ENCODE measurements around the gene TPSD1.

Gene TPSD1

GRCh38 chr16:1213796-1214372, 42.0 kb upstream of the TPSD1 start:
- H3K27ac ChIP-seq (ENCODE audit: low read depth, low read length): no peak overlapping the region
- H3K9ac ChIP-seq (ENCODE audit: low read depth in 1 of 2, low read length in 2 of 2): no peak overlapping the region
- no peaks in the 10 kb centered on the region for H3K9me3 ChIP-seq (ENCODE audit: control insufficient read depth in 1 of 2, low read length in 2 of 2)
- no peaks in the 10 kb centered on the region for H3K36me3 ChIP-seq (ENCODE audit: control insufficient read depth in 1 of 2, insufficient read depth in 2 of 2, low read length in 2 of 2)
- no peak overlapping the region for H3K4me3 ChIP-seq (ENCODE audit: low read depth in 1 of 2, low read length in 2 of 2)
- no peaks in the 10 kb centered on the region for H3K4me1 ChIP-seq (ENCODE audit: control insufficient read depth in 1 of 2, insufficient read depth in 2 of 2, low read length in 2 of 2)
- no peaks in the 10 kb centered on the region for H3K27me3 ChIP-seq (ENCODE audit: control insufficient read depth in 1 of 2, insufficient read depth in 2 of 2, low read length in 2 of 2)

GRCh38 chr16:1214719-1215118, 41.1 kb upstream of the TPSD1 start:
- H3K27me3 ChIP-seq (ENCODE audit: control insufficient read depth in 1 of 2, insufficient read depth in 2 of 2, low read length in 2 of 2): no peaks in the 10 kb centered on the region
- no peak overlapping the region for H3K9ac ChIP-seq (ENCODE audit: low read depth in 1 of 2, low read length in 2 of 2)
- no peak overlapping the region for H3K27ac ChIP-seq (ENCODE audit: low read depth, low read length)
- no peaks in the 10 kb centered on the region for H3K36me3 ChIP-seq (ENCODE audit: control insufficient read depth in 1 of 2, insufficient read depth in 2 of 2, low read length in 2 of 2)
- no peaks in the 10 kb centered on the region for H3K9me3 ChIP-seq (ENCODE audit: control insufficient read depth in 1 of 2, low read length in 2 of 2)
- no peak overlapping the region for H3K4me3 ChIP-seq (ENCODE audit: low read depth in 1 of 2, low read length in 2 of 2)
- H3K4me1 ChIP-seq (ENCODE audit: control insufficient read depth in 1 of 2, insufficient read depth in 2 of 2, low read length in 2 of 2): no peaks in the 10 kb centered on the region

GRCh38 chr16:1215574-1216295, 40.1 kb upstream of the TPSD1 start:
- no peak overlapping the region for H3K27ac ChIP-seq (ENCODE audit: low read depth, low read length)
- no peak overlapping the region for H3K4me3 ChIP-seq (ENCODE audit: low read depth in 1 of 2, low read length in 2 of 2)
- H3K36me3 ChIP-seq (ENCODE audit: control insufficient read depth in 1 of 2, insufficient read depth in 2 of 2, low read length in 2 of 2): no peaks in the 10 kb centered on the region
- no peaks in the 10 kb centered on the region for H3K4me1 ChIP-seq (ENCODE audit: control insufficient read depth in 1 of 2, insufficient read depth in 2 of 2, low read length in 2 of 2)
- H3K9me3 ChIP-seq (ENCODE audit: control insufficient read depth in 1 of 2, low read length in 2 of 2): no peaks in the 10 kb centered on the region
- H3K27me3 ChIP-seq (ENCODE audit: control insufficient read depth in 1 of 2, insufficient read depth in 2 of 2, low read length in 2 of 2): no peaks in the 10 kb centered on the region
- H3K9ac ChIP-seq (ENCODE audit: low read depth in 1 of 2, low read length in 2 of 2): no peak overlapping the region

- Histone ChIP-seq H3K36me3 (ENCODE audit: control insufficient read depth in 1 of 2, insufficient read depth in 2 of 2, low read length in 2 of 2) (no peaks in the 10 kb centered on the region), H3K4me3 (ENCODE audit: low read depth in 1 of 2, low read length in 2 of 2) (no peak overlapping the region), H3K4me1 (ENCODE audit: control insufficient read depth in 1 of 2, insufficient read depth in 2 of 2, low read length in 2 of 2) (no peaks in the 10 kb centered on the region), H3K9me3 (ENCODE audit: control insufficient read depth in 1 of 2, low read length in 2 of 2) (no peaks in the 10 kb centered on the region), H3K9ac (ENCODE audit: low read depth in 1 of 2, low read length in 2 of 2) (no peak overlapping the region), H3K27me3 (ENCODE audit: control insufficient read depth in 1 of 2, insufficient read depth in 2 of 2, low read length in 2 of 2) (no peaks in the 10 kb centered on the region), H3K27ac (ENCODE audit: low read depth, low read length) (no peak overlapping the region)
Observed at GRCh38 chr16:1216296-1216619, 39.6 kb upstream of the TPSD1 start.

- Histone ChIP-seq H3K27ac (ENCODE audit: low read depth, low read length) (no peak overlapping the region), H3K27me3 (ENCODE audit: control insufficient read depth in 1 of 2, insufficient read depth in 2 of 2, low read length in 2 of 2) (no peaks in the 10 kb centered on the region), H3K4me1 (ENCODE audit: control insufficient read depth in 1 of 2, insufficient read depth in 2 of 2, low read length in 2 of 2) (no peaks in the 10 kb centered on the region), H3K9me3 (ENCODE audit: control insufficient read depth in 1 of 2, low read length in 2 of 2) (no peaks in the 10 kb centered on the region), H3K36me3 (ENCODE audit: control insufficient read depth in 1 of 2, insufficient read depth in 2 of 2, low read length in 2 of 2) (no peaks in the 10 kb centered on the region), H3K9ac (ENCODE audit: low read depth in 1 of 2, low read length in 2 of 2) (no peak overlapping the region), H3K4me3 (ENCODE audit: low read depth in 1 of 2, low read length in 2 of 2) (no peak overlapping the region)
Observed at GRCh38 chr16:1216681-1217400, 39.0 kb upstream of the TPSD1 start.

GRCh38 chr16:1217526-1217925, 38.3 kb upstream of the TPSD1 start:
- H3K27me3 ChIP-seq (ENCODE audit: control insufficient read depth in 1 of 2, insufficient read depth in 2 of 2, low read length in 2 of 2): no peaks in the 10 kb centered on the region
- H3K4me1 ChIP-seq (ENCODE audit: control insufficient read depth in 1 of 2, insufficient read depth in 2 of 2, low read length in 2 of 2): no peaks in the 10 kb centered on the region
- H3K4me3 ChIP-seq (ENCODE audit: low read depth in 1 of 2, low read length in 2 of 2): no peak overlapping the region
- no peak overlapping the region for H3K27ac ChIP-seq (ENCODE audit: low read depth, low read length)
- no peak overlapping the region for H3K9ac ChIP-seq (ENCODE audit: low read depth in 1 of 2, low read length in 2 of 2)
- no peaks in the 10 kb centered on the region for H3K9me3 ChIP-seq (ENCODE audit: control insufficient read depth in 1 of 2, low read length in 2 of 2)
- H3K36me3 ChIP-seq (ENCODE audit: control insufficient read depth in 1 of 2, insufficient read depth in 2 of 2, low read length in 2 of 2): no peaks in the 10 kb centered on the region

DNA sequence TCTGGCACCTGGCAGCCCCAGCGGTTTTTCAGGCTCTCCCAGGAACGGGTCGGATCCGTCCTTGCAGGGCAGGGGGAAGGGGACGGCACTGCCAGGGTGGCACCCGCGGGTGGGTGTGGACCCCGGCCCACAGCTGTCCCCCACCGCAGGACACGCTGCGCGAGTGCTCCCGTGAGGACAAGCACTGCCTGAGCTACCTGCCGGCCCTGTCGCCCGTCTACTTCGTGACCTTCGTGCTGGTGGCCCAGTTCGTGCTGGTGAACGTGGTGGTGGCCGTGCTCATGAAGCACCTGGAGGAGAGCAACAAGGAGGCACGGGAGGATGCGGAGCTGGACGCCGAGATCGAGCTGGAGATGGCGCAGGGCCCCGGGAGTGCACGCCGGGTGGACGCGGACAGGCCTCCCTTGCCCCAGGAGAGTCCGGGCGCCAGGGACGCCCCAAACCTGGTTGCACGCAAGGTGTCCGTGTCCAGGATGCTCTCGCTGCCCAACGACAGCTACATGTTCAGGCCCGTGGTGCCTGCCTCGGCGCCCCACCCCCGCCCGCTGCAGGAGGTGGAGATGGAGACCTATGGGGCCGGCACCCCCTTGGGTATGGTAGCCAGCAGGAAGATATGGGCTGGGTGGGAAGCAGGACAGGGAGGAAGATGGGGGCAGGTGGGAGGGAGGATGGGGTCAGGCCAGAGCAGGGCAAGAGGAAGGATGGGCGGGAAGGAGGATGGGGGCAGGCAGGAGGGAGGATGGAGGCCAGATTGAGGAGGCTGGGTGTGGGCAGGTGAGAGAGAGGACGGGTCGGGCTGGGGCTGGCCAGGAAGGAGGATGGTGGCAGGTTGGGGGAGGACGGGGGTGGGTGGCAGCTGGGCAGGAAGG, 37.6 kb upstream of the TPSD1 start:
- Histone ChIP-seq H3K4me1 (ENCODE audit: control insufficient read depth in 1 of 2, insufficient read depth in 2 of 2, low read length in 2 of 2) (no peaks in the 10 kb centered on the region), H3K9ac (ENCODE audit: low read depth in 1 of 2, low read length in 2 of 2) (no peak overlapping the region), H3K4me3 (ENCODE audit: low read depth in 1 of 2, low read length in 2 of 2) (no peak overlapping the region), H3K27ac (ENCODE audit: low read depth, low read length) (no peak overlapping the region), H3K27me3 (ENCODE audit: control insufficient read depth in 1 of 2, insufficient read depth in 2 of 2, low read length in 2 of 2) (no peaks in the 10 kb centered on the region), H3K36me3 (ENCODE audit: control insufficient read depth in 1 of 2, insufficient read depth in 2 of 2, low read length in 2 of 2) (no peaks in the 10 kb centered on the region), H3K9me3 (ENCODE audit: control insufficient read depth in 1 of 2, low read length in 2 of 2) (no peaks in the 10 kb centered on the region)

GRCh38 chr16:1218930-1219611, 36.8 kb upstream of the TPSD1 start:
- no peaks in the 10 kb centered on the region for H3K36me3 ChIP-seq (ENCODE audit: control insufficient read depth in 1 of 2, insufficient read depth in 2 of 2, low read length in 2 of 2)
- no peaks in the 10 kb centered on the region for H3K27me3 ChIP-seq (ENCODE audit: control insufficient read depth in 1 of 2, insufficient read depth in 2 of 2, low read length in 2 of 2)
- no peak overlapping the region for H3K9ac ChIP-seq (ENCODE audit: low read depth in 1 of 2, low read length in 2 of 2)
- H3K4me1 ChIP-seq (ENCODE audit: control insufficient read depth in 1 of 2, insufficient read depth in 2 of 2, low read length in 2 of 2): no peaks in the 10 kb centered on the region
- H3K27ac ChIP-seq (ENCODE audit: low read depth, low read length): no peak overlapping the region
- H3K4me3 ChIP-seq (ENCODE audit: low read depth in 1 of 2, low read length in 2 of 2): no peak overlapping the region
- H3K9me3 ChIP-seq (ENCODE audit: control insufficient read depth in 1 of 2, low read length in 2 of 2): no peaks in the 10 kb centered on the region

DNA sequence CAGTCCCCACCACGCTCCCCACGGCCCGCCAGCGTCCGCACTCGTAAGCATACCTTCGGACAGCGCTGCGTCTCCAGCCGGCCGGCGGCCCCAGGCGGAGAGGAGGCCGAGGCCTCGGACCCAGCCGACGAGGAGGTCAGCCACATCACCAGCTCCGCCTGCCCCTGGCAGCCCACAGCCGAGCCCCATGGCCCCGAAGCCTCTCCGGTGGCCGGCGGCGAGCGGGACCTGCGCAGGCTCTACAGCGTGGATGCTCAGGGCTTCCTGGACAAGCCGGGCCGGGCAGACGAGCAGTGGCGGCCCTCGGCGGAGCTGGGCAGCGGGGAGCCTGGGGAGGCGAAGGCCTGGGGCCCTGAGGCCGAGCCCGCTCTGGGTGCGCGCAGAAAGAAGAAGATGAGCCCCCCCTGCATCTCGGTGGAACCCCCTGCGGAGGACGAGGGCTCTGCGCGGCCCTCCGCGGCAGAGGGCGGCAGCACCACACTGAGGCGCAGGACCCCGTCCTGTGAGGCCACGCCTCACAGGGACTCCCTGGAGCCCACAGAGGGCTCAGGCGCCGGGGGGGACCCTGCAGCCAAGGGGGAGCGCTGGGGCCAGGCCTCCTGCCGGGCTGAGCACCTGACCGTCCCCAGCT, 35.7 kb upstream of the TPSD1 start:
- H3K27me3 ChIP-seq (ENCODE audit: control insufficient read depth in 1 of 2, insufficient read depth in 2 of 2, low read length in 2 of 2): peaks cover 0 to 2% of the 10 kb centered on the region in 2 donors
- no peaks in the 10 kb centered on the region for H3K4me1 ChIP-seq (ENCODE audit: control insufficient read depth in 1 of 2, insufficient read depth in 2 of 2, low read length in 2 of 2)
- no peak overlapping the region for H3K27ac ChIP-seq (ENCODE audit: low read depth, low read length)
- H3K9ac ChIP-seq (ENCODE audit: low read depth in 1 of 2, low read length in 2 of 2): no peak overlapping the region
- no peaks in the 10 kb centered on the region for H3K9me3 ChIP-seq (ENCODE audit: control insufficient read depth in 1 of 2, low read length in 2 of 2)
- H3K4me3 ChIP-seq (ENCODE audit: low read depth in 1 of 2, low read length in 2 of 2): no peak overlapping the region
- H3K36me3 ChIP-seq (ENCODE audit: control insufficient read depth in 1 of 2, insufficient read depth in 2 of 2, low read length in 2 of 2): no peaks in the 10 kb centered on the region
